ENCODE data around the gene FARP2. TPM values are rescaled to one million over a fixed set of nuclear protein-coding genes. Genes with fewer than 3 reads are reported as not detected.

Gene FARP2
- total RNA-seq, 1 experiment from 2014 or later: 49.3 TPM

DNA sequence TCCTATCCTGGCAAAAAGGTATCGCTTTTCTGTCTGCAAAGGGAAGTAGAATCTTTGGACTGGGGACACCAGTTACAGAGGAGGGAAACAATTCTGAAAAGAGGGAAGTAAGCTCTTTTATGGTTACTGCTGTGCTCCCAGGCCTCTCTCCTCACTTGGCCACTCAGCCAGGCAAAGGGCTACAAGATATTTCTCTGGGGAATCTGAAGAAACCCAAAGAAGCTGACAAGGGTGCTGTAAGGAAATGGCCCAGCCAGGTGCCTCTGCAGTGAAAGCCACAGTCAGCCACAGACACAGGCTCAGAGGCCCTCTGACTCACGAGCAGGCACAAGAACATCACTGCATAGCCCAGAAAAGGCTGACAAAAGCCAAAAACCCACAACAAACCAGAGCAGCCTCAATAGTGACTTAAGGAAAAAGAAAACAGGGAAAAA, 46.4 kb upstream of the FARP2 start:
- POLR2A ChIA-PET: no interaction called here
- CTCF ChIA-PET: no interaction called here
- H3K9me2 ChIP-seq (ENCODE audit: insufficient read depth): no peaks in the 10 kb centered on the region
- intact Hi-C loops (cut with micrococcal nuclease): no loop called here
- DNase-seq (ENCODE audit: low read depth, low spot score) (no peak), ATAC-seq (no peak)
- no peak overlapping the region for H3K27ac ChIP-seq (ENCODE audit: low read depth, low read length)
- H3K9me3 ChIP-seq (ENCODE audit: control insufficient read depth in 1 of 2, insufficient read depth in 1 of 2, low read depth in 1 of 2, low read length in 2 of 2): no peaks in the 10 kb centered on the region
- TF ChIP-seq SIN3A (IDR thresholded peaks at IDR 0.05; ENCODE audit: low read depth) (no peak), CEBPB (IDR thresholded peaks at IDR 0.05; ENCODE audit: low read depth) (no peak), SP1 (IDR thresholded peaks at IDR 0.05; ENCODE audit: low read depth) (no peak), EZH2phosphoT487 (IDR thresholded peaks at IDR 0.05; ENCODE audit: borderline replicate concordance) (no peak), RAD21 (IDR thresholded peaks at IDR 0.05; ENCODE audit: low read depth) (no peak), ELF1 (IDR thresholded peaks at IDR 0.05; ENCODE audit: borderline replicate concordance, low read depth) (no peak), ZNF274 (IDR thresholded peaks at IDR 0.05; ENCODE audit: low read depth, low read length) (no peak), EGR1 (IDR thresholded peaks at IDR 0.05; ENCODE audit: low read depth) (no peak), ZFX (IDR thresholded peaks at IDR 0.05) (no peak), EZH2 (IDR thresholded peaks at IDR 0.05) (no peak), YY1 (IDR thresholded peaks at IDR 0.05; ENCODE audit: extremely low read depth, insufficient replicate concordance, low read depth, low read length) (no peak)
- TF ChIP-seq, protein P1, sequence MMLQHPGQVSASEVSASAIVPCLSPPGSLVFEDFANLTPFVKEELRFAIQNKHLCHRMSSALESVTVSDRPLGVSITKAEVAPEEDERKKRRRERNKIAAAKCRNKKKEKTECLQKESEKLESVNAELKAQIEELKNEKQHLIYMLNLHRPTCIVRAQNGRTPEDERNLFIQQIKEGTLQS (IDR thresholded peaks at IDR 0.05): no peak
- TF ChIP-seq, protein P2, sequence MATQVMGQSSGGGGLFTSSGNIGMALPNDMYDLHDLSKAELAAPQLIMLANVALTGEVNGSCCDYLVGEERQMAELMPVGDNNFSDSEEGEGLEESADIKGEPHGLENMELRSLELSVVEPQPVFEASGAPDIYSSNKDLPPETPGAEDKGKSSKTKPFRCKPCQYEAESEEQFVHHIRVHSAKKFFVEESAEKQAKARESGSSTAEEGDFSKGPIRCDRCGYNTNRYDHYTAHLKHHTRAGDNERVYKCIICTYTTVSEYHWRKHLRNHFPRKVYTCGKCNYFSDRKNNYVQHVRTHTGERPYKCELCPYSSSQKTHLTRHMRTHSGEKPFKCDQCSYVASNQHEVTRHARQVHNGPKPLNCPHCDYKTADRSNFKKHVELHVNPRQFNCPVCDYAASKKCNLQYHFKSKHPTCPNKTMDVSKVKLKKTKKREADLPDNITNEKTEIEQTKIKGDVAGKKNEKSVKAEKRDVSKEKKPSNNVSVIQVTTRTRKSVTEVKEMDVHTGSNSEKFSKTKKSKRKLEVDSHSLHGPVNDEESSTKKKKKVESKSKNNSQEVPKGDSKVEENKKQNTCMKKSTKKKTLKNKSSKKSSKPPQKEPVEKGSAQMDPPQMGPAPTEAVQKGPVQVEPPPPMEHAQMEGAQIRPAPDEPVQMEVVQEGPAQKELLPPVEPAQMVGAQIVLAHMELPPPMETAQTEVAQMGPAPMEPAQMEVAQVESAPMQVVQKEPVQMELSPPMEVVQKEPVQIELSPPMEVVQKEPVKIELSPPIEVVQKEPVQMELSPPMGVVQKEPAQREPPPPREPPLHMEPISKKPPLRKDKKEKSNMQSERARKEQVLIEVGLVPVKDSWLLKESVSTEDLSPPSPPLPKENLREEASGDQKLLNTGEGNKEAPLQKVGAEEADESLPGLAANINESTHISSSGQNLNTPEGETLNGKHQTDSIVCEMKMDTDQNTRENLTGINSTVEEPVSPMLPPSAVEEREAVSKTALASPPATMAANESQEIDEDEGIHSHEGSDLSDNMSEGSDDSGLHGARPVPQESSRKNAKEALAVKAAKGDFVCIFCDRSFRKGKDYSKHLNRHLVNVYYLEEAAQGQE (IDR thresholded peaks at IDR 0.05; ENCODE audit: low read depth): no peak
- TF ChIP-seq, protein P3, sequence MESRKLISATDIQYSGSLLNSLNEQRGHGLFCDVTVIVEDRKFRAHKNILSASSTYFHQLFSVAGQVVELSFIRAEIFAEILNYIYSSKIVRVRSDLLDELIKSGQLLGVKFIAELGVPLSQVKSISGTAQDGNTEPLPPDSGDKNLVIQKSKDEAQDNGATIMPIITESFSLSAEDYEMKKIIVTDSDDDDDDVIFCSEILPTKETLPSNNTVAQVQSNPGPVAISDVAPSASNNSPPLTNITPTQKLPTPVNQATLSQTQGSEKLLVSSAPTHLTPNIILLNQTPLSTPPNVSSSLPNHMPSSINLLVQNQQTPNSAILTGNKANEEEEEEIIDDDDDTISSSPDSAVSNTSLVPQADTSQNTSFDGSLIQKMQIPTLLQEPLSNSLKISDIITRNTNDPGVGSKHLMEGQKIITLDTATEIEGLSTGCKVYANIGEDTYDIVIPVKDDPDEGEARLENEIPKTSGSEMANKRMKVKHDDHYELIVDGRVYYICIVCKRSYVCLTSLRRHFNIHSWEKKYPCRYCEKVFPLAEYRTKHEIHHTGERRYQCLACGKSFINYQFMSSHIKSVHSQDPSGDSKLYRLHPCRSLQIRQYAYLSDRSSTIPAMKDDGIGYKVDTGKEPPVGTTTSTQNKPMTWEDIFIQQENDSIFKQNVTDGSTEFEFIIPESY (IDR thresholded peaks at IDR 0.05; ENCODE audit: extremely low read depth, insufficient replicate concordance, low read length): no peak
- H3K36me3 ChIP-seq (ENCODE audit: control insufficient read depth in 1 of 2, insufficient read depth in 2 of 2, low read length in 2 of 2): no peaks in the 10 kb centered on the region
- no peak overlapping the region for H3K4me2 ChIP-seq (ENCODE audit: low read length)
- H3K9ac ChIP-seq (ENCODE audit: low read length): no peak overlapping the region
- no peaks in the 10 kb centered on the region for H3K27me3 ChIP-seq (ENCODE audit: insufficient read depth, low read length)
- peaks cover 25% of the 10 kb centered on the region; the same call in 1 of the 2 replicates for H4K20me1 ChIP-seq (ENCODE audit: insufficient read depth)
- no TSS peak for BruUV-seq (replicated peaks)
- H3K79me2 ChIP-seq (ENCODE audit: insufficient read depth, low read length): peaks cover 100% of the 10 kb centered on the region
- no peak overlapping the region for H2AFZ ChIP-seq (ENCODE audit: low read depth, low read length, poor library complexity, severe bottlenecking)
- RAD21 ChIA-PET (ENCODE audit: low non-redundant PET in 1 of 2, low total read pairs in 2 of 2, uncharacterized antibody in 2 of 2, unreplicated experiment in 2 of 2): no interaction called here
- H3K4me1 ChIP-seq (ENCODE audit: control insufficient read depth in 1 of 2, insufficient read depth in 2 of 2, low read length in 2 of 2): peaks cover 6 to 16% of the 10 kb centered on the region in 2 experiments; a peak in 3 of 4 replicates
- H3K4me3 ChIP-seq (replicated peaks in 1 of 2; ENCODE audit: low read depth in 1 of 2, low read length in 2 of 2): no peak overlapping the region

Measured in HCT116 (cell line).